HepG2 (cell line): ENCODE measurements around the gene VEGFB. TPM values are rescaled to one million over a fixed set of nuclear protein-coding genes. Genes with fewer than 3 reads are reported as not detected.

ENCODE experiments used
- CSRNP2 ChIP-seq: sonication (generic); formaldehyde crosslinking; conservative IDR thresholded peaks from 2 replicates; pipeline ENCODE4 v1.8.0; 2022; ENCODE audit warnings: low read depth, missing genetic modification reagents
- DMAP1 ChIP-seq: IDR thresholded peaks from 2 replicates; pipeline ENCODE4 v1.6.1; 2016
- MAX ChIP-seq: IDR thresholded peaks from 2 replicates; pipeline ENCODE4 v1.6.1; 2012; ENCODE audit warnings: inconsistent platforms
- TAF1 ChIP-seq: sonication (generic); formaldehyde crosslinking; IDR thresholded peaks from 2 replicates; pipeline ENCODE4 v1.4.0; 2020; ENCODE audit warnings: missing genetic modification reagents
- USF2 ChIP-seq, 2 experiments: sonication (generic) in 1 of 2; formaldehyde crosslinking in 1 of 2; IDR thresholded peaks; 2 replicates each; pipeline versions ENCODE4 v1.5.1 to v1.6.1; 2011 to 2020; ENCODE audit warnings: borderline replicate concordance in 1 of 2, low read depth in 1 of 2, low read length in 1 of 2, mild to moderate bottlenecking in 1 of 2, missing genetic modification reagents in 1 of 2, moderate library complexity in 1 of 2
- ZBTB2 ChIP-seq: sonication (generic); formaldehyde crosslinking; IDR thresholded peaks from 2 replicates; pipeline ENCODE4 v1.8.0; 2022; ENCODE audit warnings: low read depth, missing genetic modification reagents
- ZFP37 ChIP-seq: sonication (generic); formaldehyde crosslinking; IDR thresholded peaks from 2 replicates; pipeline ENCODE4 v1.4.0; 2020; ENCODE audit warnings: missing genetic modification reagents, borderline replicate concordance
- ZNF138 ChIP-seq: sonication (generic); formaldehyde crosslinking; IDR thresholded peaks from 2 replicates; pipeline ENCODE4 v1.5.0; 2020; ENCODE audit warnings: mild to moderate bottlenecking, low read depth, missing genetic modification reagents
- ZNF546 ChIP-seq: sonication (generic); formaldehyde crosslinking; conservative IDR thresholded peaks from 2 replicates; pipeline ENCODE4 v1.8.1; 2023; ENCODE audit warnings: mild to moderate bottlenecking, missing genetic modification reagents
- ZNF580 ChIP-seq: IDR thresholded peaks from 2 replicates; pipeline ENCODE4 v1.6.1; 2016; ENCODE audit warnings: low read depth, borderline replicate concordance
- ZNF607 ChIP-seq: sonication (generic); formaldehyde crosslinking; IDR thresholded peaks from 2 replicates; pipeline ENCODE4 v1.5.1; 2020; ENCODE audit warnings: missing genetic modification reagents, mild to moderate bottlenecking, borderline replicate concordance
- ZSCAN21 ChIP-seq: sonication (generic); formaldehyde crosslinking; IDR thresholded peaks from 2 replicates; pipeline ENCODE4 v1.8.0; 2022; ENCODE audit warnings: mild to moderate bottlenecking, missing genetic modification reagents, moderate library complexity, borderline replicate concordance
- ZUFSP ChIP-seq: sonication (generic); formaldehyde crosslinking; IDR thresholded peaks from 2 replicates; pipeline ENCODE4 v1.9.0; 2021; ENCODE audit warnings: missing genetic modification reagents, mild to moderate bottlenecking, borderline replicate concordance
- polyA plus RNA-seq, 8 experiments: library from polyadenylated mRNA; depleted of rRNA in 3 of 8; stranded (reverse) in 7 of 8; unstranded in 1 of 8; fragments of >200 nt; fragmentation: Illumina TruSeq in 4 of 8; extraction: Trizol in 4 of 8; gene quantifications; 2 replicates each; pipeline versions ENCODE4 v1.2.1 to v1.2.3, GENCODE V29; 2011 to 2016; ENCODE audit warnings: low read depth in 4 of 8, missing spikeins in 1 of 8, mixed read lengths in 1 of 8; ENCODE audit not compliant: insufficient read depth in 1 of 8
- total RNA-seq, 5 experiments: library from RNA; depleted of rRNA; stranded (reverse); fragments of >200 nt; fragmentation: Illumina TruSeq; extraction: Trizol; gene quantifications; 2 replicates each; pipeline ENCODE4 v1.2.3, GENCODE V29; 2016; ENCODE audit warnings: low read depth in 1 of 5

VEGFB gene
- total and polyA plus RNA-seq, 2 of the 13 experiments (the other 11 are each of a cell fraction or from before 2014, with no cell fraction given), result 9.0 to 11.3 TPM

GRCh38 chr11:64246871-64247728 lies 12.7 kb downstream of the VEGFB start, which contains the start of gene PPP1R14B (continued):
- TF ChIP-seq USF2 (IDR thresholded peaks at IDR 0.05; ENCODE audit: low read depth, low read length) (no peak), USF2 (CRISPR knock-in tag; IDR thresholded peaks at IDR 0.05; ENCODE audit: borderline replicate concordance) (0 out of 2 replicates have a peak, but pooled peaks have one; percentile 30), CSRNP2 (CRISPR knock-in tag) (no peak), ZNF580 (no peak), ZFP37 (CRISPR knock-in tag) (0 out of 2 replicates have a peak, but pooled peaks have one; percentile 18), TAF1 (CRISPR knock-in tag) (peak; percentile 77), ZNF546 (peak; percentile 91), ZUFSP (CRISPR knock-in tag) (no peak), DMAP1 (CRISPR knock-in tag) (peak; percentile 81), ZNF138 (CRISPR knock-in tag) (peak; percentile 66; the same call in 1 of the 2 replicates), ZSCAN21 (peak; percentile 60; the same call in 1 of the 2 replicates), ZNF607 (peak; percentile 57; the same call in 1 of the 2 replicates), ZBTB2 (CRISPR knock-in tag) (peak; percentile 33; the same call in 1 of the 2 replicates), MAX (peak; percentile 80)
